GM12872 (cell line): Measurements from ENCODE around the gene ABLIM1.

ENCODE experiments used
- TF ChIP-seq, protein P1 (sequence below): IDR thresholded peaks from 3 replicates; pipeline ENCODE4 v1.5.1; 2011; ENCODE audit warnings: low read depth, mild to moderate bottlenecking, low read length, moderate library complexity; ENCODE audit not compliant: insufficient read depth

ABLIM1 gene

DNA sequence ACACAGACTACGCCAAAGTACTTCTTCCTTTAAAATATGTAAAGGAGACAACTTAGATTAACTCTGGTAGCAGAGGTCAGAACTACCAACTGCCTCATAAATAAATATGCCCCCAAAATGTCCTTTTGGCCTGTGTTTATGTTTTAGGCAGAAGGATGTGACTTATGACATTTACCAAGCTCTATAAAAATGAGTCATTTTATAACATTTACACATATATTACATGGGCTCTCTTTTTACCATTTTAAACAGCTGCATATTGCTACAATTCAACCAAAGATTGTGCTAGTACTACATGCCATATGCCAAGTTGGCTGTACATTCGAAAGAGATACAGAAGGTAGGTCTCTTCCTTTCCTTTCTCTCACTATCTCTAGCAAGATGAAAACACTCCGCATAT, 12.4 kb downstream of the ABLIM1 start:
- TF ChIP-seq, protein P1, sequence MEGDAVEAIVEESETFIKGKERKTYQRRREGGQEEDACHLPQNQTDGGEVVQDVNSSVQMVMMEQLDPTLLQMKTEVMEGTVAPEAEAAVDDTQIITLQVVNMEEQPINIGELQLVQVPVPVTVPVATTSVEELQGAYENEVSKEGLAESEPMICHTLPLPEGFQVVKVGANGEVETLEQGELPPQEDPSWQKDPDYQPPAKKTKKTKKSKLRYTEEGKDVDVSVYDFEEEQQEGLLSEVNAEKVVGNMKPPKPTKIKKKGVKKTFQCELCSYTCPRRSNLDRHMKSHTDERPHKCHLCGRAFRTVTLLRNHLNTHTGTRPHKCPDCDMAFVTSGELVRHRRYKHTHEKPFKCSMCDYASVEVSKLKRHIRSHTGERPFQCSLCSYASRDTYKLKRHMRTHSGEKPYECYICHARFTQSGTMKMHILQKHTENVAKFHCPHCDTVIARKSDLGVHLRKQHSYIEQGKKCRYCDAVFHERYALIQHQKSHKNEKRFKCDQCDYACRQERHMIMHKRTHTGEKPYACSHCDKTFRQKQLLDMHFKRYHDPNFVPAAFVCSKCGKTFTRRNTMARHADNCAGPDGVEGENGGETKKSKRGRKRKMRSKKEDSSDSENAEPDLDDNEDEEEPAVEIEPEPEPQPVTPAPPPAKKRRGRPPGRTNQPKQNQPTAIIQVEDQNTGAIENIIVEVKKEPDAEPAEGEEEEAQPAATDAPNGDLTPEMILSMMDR = no peak

DNA sequence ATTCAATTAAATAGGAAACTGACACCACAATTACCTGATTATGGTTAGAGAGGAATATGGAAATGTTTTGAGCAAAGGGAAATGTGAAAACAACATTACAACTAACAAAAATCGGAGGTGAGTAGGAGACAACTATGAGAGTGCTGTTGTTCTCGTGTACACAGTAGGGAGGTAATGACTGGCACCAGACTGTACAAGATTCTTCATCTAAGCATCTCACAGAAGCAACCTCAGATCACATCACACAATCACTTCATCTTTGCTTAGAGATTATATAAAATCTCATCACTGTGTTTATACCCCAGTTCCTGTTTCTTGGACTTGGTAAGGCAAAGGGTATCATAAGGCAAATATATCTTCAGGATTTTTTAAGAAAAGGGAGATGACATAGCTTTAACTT, 14.9 kb downstream of the ABLIM1 start:
- TF ChIP-seq, protein P1 = no peak

DNA sequence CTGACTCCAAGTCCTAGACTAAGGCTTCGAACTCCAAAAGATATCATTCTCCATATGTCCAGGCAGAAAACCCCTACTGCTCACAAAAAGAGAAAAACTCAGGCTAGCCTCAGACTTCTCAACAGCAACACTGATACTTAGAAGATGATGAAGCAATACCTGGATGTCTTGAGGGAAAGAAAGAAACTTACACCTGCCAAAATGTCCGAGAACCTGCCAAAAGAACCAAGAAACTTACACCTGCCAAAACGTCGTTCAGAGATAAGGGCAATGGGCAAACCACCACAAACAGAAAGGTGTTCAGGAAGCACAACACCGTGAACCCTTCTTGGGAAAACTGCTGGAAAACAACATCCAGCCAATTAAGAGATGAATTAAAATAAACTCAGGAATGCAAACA, 15.3 kb downstream of the ABLIM1 start:
- TF ChIP-seq, protein P1 = no peak

DNA sequence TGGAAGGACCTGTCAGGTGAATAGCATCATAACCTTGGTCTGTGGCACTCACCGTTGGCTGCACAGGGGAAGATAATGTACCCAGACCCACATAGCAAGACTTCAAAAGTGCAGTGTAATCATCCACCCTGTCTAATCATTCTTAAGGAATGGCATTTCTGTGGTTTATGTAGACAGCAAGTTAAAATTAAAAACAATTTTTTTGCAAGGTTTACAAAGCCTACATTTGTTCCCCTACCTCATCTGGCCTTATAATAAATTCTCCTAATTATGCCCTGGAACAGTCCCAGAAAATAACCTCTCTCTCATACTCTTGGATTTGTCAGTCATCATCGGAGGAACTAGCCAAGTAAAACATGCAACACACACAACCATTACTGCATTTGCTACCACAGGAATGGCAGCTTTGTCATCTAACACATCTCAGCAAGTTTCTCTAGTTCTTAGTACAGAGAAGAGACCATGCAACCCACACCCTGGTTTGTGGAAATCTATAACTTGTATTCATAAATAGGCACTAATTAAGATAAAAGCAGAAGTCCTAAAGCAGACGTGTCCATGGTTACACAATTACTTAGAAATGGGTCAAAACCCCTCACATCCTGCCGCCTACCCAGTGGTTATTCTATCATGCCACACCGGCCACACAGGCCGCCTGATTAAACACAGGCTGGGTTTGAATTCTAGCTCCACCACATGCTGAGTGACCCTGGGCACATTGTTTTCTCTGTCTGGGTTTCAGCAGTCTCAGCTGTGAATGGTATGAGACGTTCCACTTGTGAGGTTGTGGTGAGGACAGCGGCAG, 19.1 kb downstream of the ABLIM1 start:
- TF ChIP-seq, protein P1 = no peak

DNA sequence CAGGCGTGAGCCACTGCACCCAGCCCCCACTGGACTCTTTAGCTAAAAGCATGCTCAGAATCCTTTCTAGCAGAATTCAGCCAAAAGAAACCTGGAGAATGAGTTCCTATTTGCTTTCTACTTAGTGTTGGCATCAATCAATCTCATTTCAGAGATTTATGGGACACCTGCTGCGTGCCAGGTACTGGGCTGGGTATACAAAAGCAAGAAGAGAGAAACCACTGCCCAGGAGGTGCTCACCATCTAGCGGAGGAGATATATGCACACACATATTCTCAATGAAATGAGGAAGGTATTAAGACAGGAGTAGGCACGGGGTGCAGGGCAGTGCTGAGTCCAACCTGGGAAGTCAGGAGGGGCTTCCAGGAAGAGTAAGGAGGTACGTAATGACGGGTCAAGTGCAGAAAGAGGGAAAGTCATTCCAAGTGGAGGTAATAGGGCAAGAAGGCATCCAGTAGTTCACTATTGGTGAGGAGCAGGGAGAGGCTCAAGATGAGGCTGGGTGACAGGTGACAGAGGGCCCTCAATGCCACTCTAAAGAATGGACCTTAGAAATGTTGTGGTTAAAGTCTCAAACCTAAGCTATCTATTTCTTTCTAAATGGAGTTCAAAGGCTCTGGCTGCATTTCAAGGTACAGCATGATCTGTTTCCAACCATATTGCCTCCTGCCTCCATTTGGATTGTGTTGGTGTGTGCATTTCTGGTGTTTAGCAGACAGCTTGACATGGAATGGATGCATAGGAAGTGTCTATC, 22.1 kb downstream of the ABLIM1 start:
- TF ChIP-seq, protein P1 = no peak

DNA sequence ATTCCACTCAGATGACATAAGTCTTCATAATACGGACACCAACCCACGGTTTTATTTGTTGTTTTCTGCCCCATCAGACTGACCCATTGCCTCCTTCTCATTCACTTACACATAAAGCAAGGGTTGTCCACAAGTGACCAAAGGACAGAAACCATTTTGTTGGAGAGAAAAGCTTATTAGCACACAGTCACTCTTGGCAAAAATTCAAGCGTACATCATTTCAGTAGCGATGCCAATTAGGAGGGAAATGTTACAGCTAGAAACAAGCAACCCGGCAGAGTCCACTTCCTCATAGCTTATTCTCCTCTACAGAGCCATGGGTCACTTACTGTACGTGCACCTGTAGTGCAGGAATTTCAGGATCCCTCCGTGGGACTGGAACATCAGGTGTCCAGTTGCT, 23.0 kb downstream of the ABLIM1 start:
- TF ChIP-seq, protein P1 = no peak

DNA sequence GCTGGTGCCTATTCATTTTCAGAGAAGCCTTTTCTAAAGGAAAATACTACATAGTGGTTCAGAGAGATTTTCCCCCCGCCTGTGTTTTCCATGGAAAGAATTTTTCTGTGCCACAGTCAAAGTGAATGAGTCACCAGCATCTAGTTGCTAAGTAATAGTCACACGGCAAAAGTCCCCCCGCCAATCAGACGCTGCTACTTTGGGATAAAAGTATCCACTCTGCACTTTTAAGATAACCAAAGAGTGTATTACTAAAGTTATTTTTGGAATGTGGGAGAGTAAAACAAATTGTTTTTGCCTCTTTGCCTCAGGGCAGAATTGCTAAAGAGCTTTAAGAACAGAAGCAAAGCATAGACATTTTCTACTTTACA, 23.5 kb downstream of the ABLIM1 start:
- TF ChIP-seq, protein P1 = no peak
